PC-3 (cell line): ENCODE results near the gene SP4.
"Not testable (repeated sequence)": the region's sequence is repeated elsewhere in the genome, so short reads cannot be mapped to it uniquely, and the experiment has no call there.

Source experiments
- EZH2 ChIP-seq: fragments of 300-600 bp; sonication (generic); IDR thresholded peaks from one replicate; pipeline ENCODE4 v1.6.1; 2017; ENCODE audit warnings: antibody characterized with exemption, mild to moderate bottlenecking, low read length; ENCODE audit not compliant: unreplicated experiment
- EZH2phosphoT487 ChIP-seq: fragments of 300-600 bp; sonication (generic); IDR thresholded peaks from 2 replicates; pipeline ENCODE4 v1.6.1; 2018; ENCODE audit warnings: mild to moderate bottlenecking, antibody characterized with exemption, low read length, borderline replicate concordance
- TF ChIP-seq, protein P1 (sequence below): fragments of 300-600 bp; sonication (generic); conservative IDR thresholded peaks from 2 replicates; pipeline ENCODE4 v1.5.1; 2017; ENCODE audit warnings: antibody characterized with exemption, low read depth, mild to moderate bottlenecking, low read length

GRCh38 chr7:21533646-21534045 is 105.8 kb downstream of the SP4 start:
- TF ChIP-seq, protein P1, sequence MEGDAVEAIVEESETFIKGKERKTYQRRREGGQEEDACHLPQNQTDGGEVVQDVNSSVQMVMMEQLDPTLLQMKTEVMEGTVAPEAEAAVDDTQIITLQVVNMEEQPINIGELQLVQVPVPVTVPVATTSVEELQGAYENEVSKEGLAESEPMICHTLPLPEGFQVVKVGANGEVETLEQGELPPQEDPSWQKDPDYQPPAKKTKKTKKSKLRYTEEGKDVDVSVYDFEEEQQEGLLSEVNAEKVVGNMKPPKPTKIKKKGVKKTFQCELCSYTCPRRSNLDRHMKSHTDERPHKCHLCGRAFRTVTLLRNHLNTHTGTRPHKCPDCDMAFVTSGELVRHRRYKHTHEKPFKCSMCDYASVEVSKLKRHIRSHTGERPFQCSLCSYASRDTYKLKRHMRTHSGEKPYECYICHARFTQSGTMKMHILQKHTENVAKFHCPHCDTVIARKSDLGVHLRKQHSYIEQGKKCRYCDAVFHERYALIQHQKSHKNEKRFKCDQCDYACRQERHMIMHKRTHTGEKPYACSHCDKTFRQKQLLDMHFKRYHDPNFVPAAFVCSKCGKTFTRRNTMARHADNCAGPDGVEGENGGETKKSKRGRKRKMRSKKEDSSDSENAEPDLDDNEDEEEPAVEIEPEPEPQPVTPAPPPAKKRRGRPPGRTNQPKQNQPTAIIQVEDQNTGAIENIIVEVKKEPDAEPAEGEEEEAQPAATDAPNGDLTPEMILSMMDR: not testable (repeated sequence)
- not testable (repeated sequence) for TF ChIP-seq EZH2, EZH2phosphoT487
